GM18508 (cell line): Measurements from ENCODE around the gene CXCR2.
"Not testable (repeated sequence)": the region's sequence is repeated elsewhere in the genome, so short reads cannot be mapped to it uniquely, and the experiment has no call there.

ENCODE experiments used
- ATAC-seq: cut with Tn5 transposase; IDR thresholded peaks from one replicate; pipeline ENCODE4 v1.9.1; 2021; ENCODE audit warnings: moderate number of reproducible peaks; ENCODE audit not compliant: insufficient read depth, unreplicated experiment

CXCR2 gene

GRCh38 chr2:218125626-218126080 is at the start of gene CXCR2:
Gene CXCR2, plus strand, starts transcription at chr2:218126028. Its CDS starts 8,774 bp downstream, at chr2:218134802.
- no peak for ATAC-seq

DNA sequence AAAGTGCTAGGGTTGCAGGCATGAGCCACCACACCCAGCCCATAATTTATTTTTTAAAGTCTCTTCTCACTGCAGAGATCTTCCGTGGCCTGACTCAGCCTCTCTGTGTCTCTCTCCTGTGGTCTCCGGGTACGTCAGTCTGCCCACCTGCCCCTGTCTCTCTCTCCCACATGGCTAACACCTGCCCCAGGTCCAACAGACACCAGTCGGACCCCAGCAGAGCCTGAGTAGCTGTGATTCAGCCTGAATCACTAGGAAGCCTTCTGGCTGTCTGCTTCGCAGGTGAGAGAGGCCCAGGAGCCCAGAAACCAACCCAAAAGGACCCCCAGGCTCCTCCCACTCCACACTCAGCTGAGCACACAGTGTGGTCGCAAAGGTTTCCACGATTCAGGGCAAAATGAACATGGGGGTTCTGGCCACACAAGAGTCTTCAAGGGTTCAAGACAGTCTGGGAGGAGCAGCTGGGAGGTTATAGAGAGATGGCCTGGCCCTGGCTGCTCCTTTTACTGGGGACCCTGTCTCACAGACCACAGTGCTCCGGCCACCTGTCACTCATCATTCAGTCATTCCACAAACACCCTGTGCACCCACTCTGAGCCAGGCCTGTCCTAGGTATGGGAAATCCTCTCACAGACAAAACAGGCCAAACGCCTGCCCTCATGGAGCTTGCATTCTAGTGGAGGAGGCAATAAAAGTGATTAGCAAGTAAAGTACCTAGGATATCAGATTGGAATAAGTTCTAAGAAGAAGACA is 48.2 kb upstream of the CXCR2 start:
- ATAC-seq = no peak

GRCh38 chr2:218079943-218080913 is 45.6 kb upstream of the CXCR2 start:
- ATAC-seq = no peak

GRCh38 chr2:218081063-218081462 is 44.8 kb upstream of the CXCR2 start:
- peak; percentile 95 for ATAC-seq

DNA sequence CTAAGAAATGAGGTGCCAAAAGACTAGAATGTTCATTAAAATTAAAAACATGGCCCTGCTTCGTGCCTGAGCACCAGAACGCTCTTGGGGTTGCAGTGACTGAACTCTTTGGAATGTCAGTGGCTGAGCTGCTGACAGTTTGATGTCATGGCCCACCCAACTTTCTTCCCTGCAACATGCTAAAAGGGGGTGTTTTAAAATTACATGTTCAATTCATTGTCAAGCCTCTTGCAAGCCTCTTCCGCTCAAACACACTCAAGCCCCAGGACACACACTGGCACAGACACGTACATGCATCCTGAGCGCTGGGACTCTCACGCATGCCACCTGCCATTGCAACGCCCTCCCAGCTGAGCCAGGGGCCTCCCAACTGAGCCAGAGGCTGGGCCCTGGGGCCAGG is 44.1 kb upstream of the CXCR2 start:
- no peak for ATAC-seq

GRCh38 chr2:218082586-218083351 is 43.1 kb upstream of the CXCR2 start:
- no peak for ATAC-seq

- no peak for ATAC-seq
These were observed 42.5 kb upstream of the CXCR2 start for GRCh38 chr2:218083352-218083676.

- ATAC-seq = no peak
These were observed 39.4 kb upstream of the CXCR2 start for GRCh38 chr2:218086478-218086877.

DNA sequence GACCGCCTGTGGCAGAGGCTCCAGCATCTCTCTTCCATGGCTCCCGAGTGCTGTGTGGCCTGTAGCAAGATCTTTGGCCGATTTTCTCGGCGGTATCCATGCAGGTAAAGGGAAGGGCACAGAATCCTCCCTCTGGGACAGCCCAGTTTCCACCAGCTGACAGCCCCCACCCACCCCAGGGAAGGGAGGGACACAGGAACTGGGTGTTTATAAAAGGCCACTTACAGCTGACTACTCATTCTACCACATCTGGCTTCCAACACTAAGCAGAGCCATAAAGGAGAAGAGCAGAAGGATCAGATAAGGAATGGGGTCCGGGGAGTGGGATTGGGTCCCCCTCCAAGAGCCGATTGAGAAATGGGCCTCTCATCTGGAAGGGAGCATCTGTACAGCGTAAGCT is 36.6 kb upstream of the CXCR2 start:
- no peak for ATAC-seq

GRCh38 chr2:218091746-218092145 is 34.1 kb upstream of the CXCR2 start:
- no peak for ATAC-seq

DNA sequence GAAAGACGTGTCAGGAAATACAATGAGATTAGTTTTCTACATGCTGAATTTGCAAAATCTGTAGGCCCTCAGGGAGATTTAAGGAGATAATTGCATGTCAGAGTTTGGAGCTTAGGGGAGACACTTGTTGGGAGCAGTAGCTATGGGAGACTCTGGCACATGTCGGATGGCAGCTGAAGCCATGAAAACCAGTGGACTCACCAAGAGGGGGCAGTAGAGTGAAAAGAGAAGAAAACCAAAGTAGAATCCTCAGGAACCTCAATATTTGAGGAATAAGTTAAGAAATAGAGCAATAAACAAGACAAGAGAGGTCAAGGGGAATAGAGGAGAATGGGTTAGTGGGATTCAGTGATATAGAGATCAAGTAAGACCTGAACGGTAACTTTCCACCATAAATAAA is 31.9 kb upstream of the CXCR2 start:
- no peak for ATAC-seq

GRCh38 chr2:218095853-218096252 is 30.0 kb upstream of the CXCR2 start:
- ATAC-seq = no peak

GRCh38 chr2:218097975-218098374 is 27.9 kb upstream of the CXCR2 start:
- ATAC-seq = no peak

DNA sequence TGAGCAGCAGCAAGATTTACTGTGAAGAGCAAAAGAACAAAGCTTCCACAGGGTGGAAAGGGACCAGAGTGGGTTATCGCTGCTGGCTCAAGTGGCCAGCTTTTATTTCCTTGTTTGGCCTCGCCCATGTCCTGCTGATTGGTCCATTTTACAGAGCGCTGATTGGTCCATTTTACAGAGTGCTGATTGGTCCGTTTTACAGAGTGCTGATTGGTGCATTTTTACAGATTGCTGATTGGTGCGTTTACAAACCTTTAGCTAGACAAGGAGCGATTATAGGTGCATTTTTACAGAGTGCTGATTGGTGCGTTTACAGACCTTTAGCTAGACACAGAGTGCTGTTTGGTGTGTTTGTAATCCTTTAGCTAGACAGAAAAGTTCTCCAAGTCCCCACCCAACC is 17.0 kb upstream of the CXCR2 start:
- not testable (repeated sequence) for ATAC-seq

GRCh38 chr2:218121789-218122188 is 4.0 kb upstream of the CXCR2 start:
- ATAC-seq = not testable (repeated sequence)

DNA sequence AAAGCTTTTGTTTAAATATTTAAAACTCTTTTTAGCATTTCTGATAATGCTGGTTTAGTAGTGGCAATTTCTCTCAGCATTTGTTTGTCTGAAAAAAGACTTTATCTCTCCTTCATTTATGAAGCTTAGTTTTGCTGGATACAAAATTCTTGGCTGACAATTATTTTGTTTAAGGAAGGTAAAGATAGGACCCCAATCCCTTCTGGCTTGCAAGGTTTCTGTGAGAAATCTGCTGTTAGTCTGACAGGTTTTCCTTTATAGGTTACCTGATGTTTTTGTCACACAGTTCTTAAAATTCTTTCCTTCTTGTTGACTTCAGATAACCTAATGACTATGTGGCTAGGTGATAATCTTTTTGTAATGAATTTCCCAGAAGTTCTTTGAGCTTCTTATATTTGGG is 3.5 kb upstream of the CXCR2 start:
- not testable (repeated sequence) for ATAC-seq

GRCh38 chr2:218123986-218124385 is 1.8 kb upstream of the CXCR2 start:
- ATAC-seq = no peak

- ATAC-seq = no peak
These were observed 733 bp upstream of the CXCR2 start for GRCh38 chr2:218125095-218125494.

DNA sequence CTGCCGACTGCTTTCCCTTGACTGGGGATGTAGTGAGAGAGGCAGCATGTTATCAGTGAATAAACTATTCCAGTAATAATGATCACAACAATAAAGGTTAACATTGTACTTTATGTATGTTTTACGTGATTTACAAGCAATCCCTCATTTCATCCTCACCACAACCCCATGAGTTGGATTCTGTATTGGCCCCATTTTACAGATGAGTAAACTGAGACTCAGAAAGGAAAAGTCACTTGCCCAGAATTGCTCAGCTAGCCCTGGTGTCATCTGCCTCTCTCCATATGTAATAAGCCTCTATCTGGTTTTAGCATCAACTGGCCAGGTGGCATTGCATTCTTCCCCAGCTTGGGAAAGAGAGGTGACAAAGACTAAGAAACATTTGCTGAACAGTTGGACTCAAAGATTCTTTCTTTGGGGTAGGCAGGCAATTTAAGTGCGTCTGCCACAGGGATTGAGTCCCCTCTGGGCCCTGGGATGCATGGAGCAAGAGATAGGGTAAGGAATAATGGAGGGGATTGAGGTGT is 2.2 kb downstream of the CXCR2 start:
- no peak for ATAC-seq

DNA sequence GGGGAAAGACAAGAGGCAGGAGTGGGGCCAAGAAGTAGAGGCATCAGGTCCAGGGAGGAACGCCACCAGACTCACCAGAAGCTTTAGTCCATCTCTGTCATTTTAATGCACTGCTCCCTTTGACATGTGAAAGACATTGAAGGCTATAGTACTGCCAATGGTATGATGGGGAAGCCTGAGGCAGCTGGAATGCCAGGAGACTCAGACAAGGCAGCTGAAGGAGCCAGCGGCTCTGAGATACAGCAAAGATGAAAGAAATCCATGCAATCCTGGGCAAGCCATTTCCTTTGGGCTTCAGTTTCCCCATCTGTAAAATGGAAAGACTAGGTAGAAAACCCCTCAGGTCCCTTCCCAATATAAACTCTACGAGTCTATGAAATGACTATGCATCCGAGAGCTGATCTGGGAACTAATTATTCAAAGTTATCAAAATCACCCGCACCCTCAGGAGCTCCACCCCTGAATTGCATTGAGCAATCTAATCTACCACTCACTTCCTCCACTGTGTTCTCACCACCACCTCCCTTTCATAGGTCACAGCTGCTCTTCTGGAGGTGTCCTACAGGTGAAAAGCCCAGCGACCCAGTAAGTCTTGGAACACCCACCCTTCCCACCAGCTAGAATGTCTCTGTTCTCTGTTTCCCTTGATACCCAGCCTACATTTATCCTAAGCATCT is 3.1 kb downstream of the CXCR2 start:
- no peak for ATAC-seq
